ENCODE data around the gene ARHGEF12.

The ARHGEF12 gene

GRCh38 chr11:120395778-120396177 is 59.6 kb downstream of the ARHGEF12 start:
- H3K27me3 Mint-ChIP-seq, result peaks cover 30% of the 10 kb centered on the region
- H3K4me3 Mint-ChIP-seq, result no peak overlapping the region
- H3K36me3 Mint-ChIP-seq (ENCODE audit: low read depth), result no peaks in the 10 kb centered on the region
- H3K27ac Mint-ChIP-seq, result no peak overlapping the region
- peaks cover 7% of the 10 kb centered on the region for H3K4me1 Mint-ChIP-seq (ENCODE audit: low read depth)
- no peaks in the 10 kb centered on the region for H3K9me3 Mint-ChIP-seq
- no peak for DNase-seq

- Mint-ChIP-seq H3K36me3 (ENCODE audit: low read depth) (no peaks in the 10 kb centered on the region), H3K27me3 (peaks cover 19% of the 10 kb centered on the region), H3K27ac (no peak overlapping the region), H3K4me1 (ENCODE audit: low read depth) (peaks cover 8% of the 10 kb centered on the region), H3K4me3 (no peak overlapping the region), H3K9me3 (no peaks in the 10 kb centered on the region)
- DNase-seq, result no peak
Measured at GRCh38 chr11:120398132-120398531, 61.9 kb downstream of the ARHGEF12 start.

- Mint-ChIP-seq H3K27ac (no peak overlapping the region), H3K9me3 (no peaks in the 10 kb centered on the region), H3K4me3 (no peak overlapping the region), H3K36me3 (ENCODE audit: low read depth) (no peaks in the 10 kb centered on the region), H3K4me1 (ENCODE audit: low read depth) (peaks cover 8% of the 10 kb centered on the region), H3K27me3 (peaks cover 19% of the 10 kb centered on the region)
- no peak for DNase-seq
Measured at GRCh38 chr11:120399307-120399706, 63.1 kb downstream of the ARHGEF12 start.

GRCh38 chr11:120400564-120401364 is 64.6 kb downstream of the ARHGEF12 start:
- Mint-ChIP-seq H3K27ac (no peak overlapping the region), H3K27me3 (peaks cover 14% of the 10 kb centered on the region), H3K9me3 (no peaks in the 10 kb centered on the region), H3K4me3 (no peak overlapping the region), H3K36me3 (ENCODE audit: low read depth) (no peaks in the 10 kb centered on the region), H3K4me1 (ENCODE audit: low read depth) (peaks cover 8% of the 10 kb centered on the region)
- DNase-seq, result no peak

- DNase-seq, result no peak
- H3K4me3 Mint-ChIP-seq, result no peak overlapping the region
- H3K4me1 Mint-ChIP-seq (ENCODE audit: low read depth), result peaks cover 8% of the 10 kb centered on the region
- no peaks in the 10 kb centered on the region for H3K9me3 Mint-ChIP-seq
- no peak overlapping the region for H3K27ac Mint-ChIP-seq
- H3K27me3 Mint-ChIP-seq, result peaks cover 14% of the 10 kb centered on the region
- H3K36me3 Mint-ChIP-seq (ENCODE audit: low read depth), result no peaks in the 10 kb centered on the region
Measured at GRCh38 chr11:120401506-120401905, 65.3 kb downstream of the ARHGEF12 start.

GRCh38 chr11:120403966-120404365 is 67.8 kb downstream of the ARHGEF12 start:
- Mint-ChIP-seq H3K9me3 (no peaks in the 10 kb centered on the region), H3K36me3 (ENCODE audit: low read depth) (no peaks in the 10 kb centered on the region), H3K27ac (no peak overlapping the region), H3K4me3 (no peak overlapping the region), H3K4me1 (ENCODE audit: low read depth) (peaks cover 8% of the 10 kb centered on the region), H3K27me3 (peaks cover 8% of the 10 kb centered on the region)
- no peak for DNase-seq

GRCh38 chr11:120404495-120404894 is 68.3 kb downstream of the ARHGEF12 start:
- Mint-ChIP-seq H3K27ac (no peak overlapping the region), H3K36me3 (ENCODE audit: low read depth) (no peaks in the 10 kb centered on the region), H3K27me3 (peaks cover 5% of the 10 kb centered on the region), H3K4me3 (no peak overlapping the region), H3K4me1 (ENCODE audit: low read depth) (peaks cover 4% of the 10 kb centered on the region), H3K9me3 (no peaks in the 10 kb centered on the region)
- DNase-seq, result no peak

GRCh38 chr11:120409655-120410054 is 73.4 kb downstream of the ARHGEF12 start:
- Mint-ChIP-seq H3K27ac (no peak overlapping the region), H3K9me3 (no peaks in the 10 kb centered on the region), H3K27me3 (no peaks in the 10 kb centered on the region), H3K4me3 (no peak overlapping the region), H3K36me3 (ENCODE audit: low read depth) (no peaks in the 10 kb centered on the region), H3K4me1 (ENCODE audit: low read depth) (no peaks in the 10 kb centered on the region)
- no peak for DNase-seq

GRCh38 chr11:120410622-120411380 is 74.6 kb downstream of the ARHGEF12 start:
- no peak for DNase-seq
- no peaks in the 10 kb centered on the region for H3K27me3 Mint-ChIP-seq
- no peaks in the 10 kb centered on the region for H3K36me3 Mint-ChIP-seq (ENCODE audit: low read depth)
- H3K27ac Mint-ChIP-seq, result no peak overlapping the region
- no peak overlapping the region for H3K4me3 Mint-ChIP-seq
- H3K9me3 Mint-ChIP-seq, result no peaks in the 10 kb centered on the region
- H3K4me1 Mint-ChIP-seq (ENCODE audit: low read depth), result no peaks in the 10 kb centered on the region

GRCh38 chr11:120413480-120413879 is 77.3 kb downstream of the ARHGEF12 start:
- no peak for DNase-seq
- Mint-ChIP-seq H3K4me1 (ENCODE audit: low read depth) (no peaks in the 10 kb centered on the region), H3K27ac (no peak overlapping the region), H3K9me3 (no peaks in the 10 kb centered on the region), H3K27me3 (no peaks in the 10 kb centered on the region), H3K36me3 (ENCODE audit: low read depth) (no peaks in the 10 kb centered on the region), H3K4me3 (no peak overlapping the region)

GRCh38 chr11:120420572-120420971 is 84.4 kb downstream of the ARHGEF12 start:
- Mint-ChIP-seq H3K9me3 (no peaks in the 10 kb centered on the region), H3K27me3 (no peaks in the 10 kb centered on the region), H3K4me3 (no peak overlapping the region), H3K27ac (no peak overlapping the region), H3K36me3 (ENCODE audit: low read depth) (peaks cover 8% of the 10 kb centered on the region), H3K4me1 (ENCODE audit: low read depth) (peaks cover 13% of the 10 kb centered on the region)
- DNase-seq, result no peak

- no peaks in the 10 kb centered on the region for H3K27me3 Mint-ChIP-seq
- H3K27ac Mint-ChIP-seq, result no peak overlapping the region
- H3K4me1 Mint-ChIP-seq (ENCODE audit: low read depth), result peaks cover 13% of the 10 kb centered on the region
- H3K4me3 Mint-ChIP-seq, result no peak overlapping the region
- DNase-seq, result no peak
- H3K36me3 Mint-ChIP-seq (ENCODE audit: low read depth), result peaks cover 11% of the 10 kb centered on the region
- no peaks in the 10 kb centered on the region for H3K9me3 Mint-ChIP-seq
Measured at GRCh38 chr11:120424185-120424969, 88.2 kb downstream of the ARHGEF12 start.

- no peaks in the 10 kb centered on the region for H3K27me3 Mint-ChIP-seq
- H3K9me3 Mint-ChIP-seq, result no peaks in the 10 kb centered on the region
- DNase-seq, result no peak
- H3K4me3 Mint-ChIP-seq, result no peak overlapping the region
- peaks cover 13% of the 10 kb centered on the region for H3K4me1 Mint-ChIP-seq (ENCODE audit: low read depth)
- H3K27ac Mint-ChIP-seq, result no peak overlapping the region
- H3K36me3 Mint-ChIP-seq (ENCODE audit: low read depth), result peaks cover 11% of the 10 kb centered on the region
Measured at GRCh38 chr11:120424970-120425332, 88.7 kb downstream of the ARHGEF12 start.

- Mint-ChIP-seq H3K4me3 (no peak overlapping the region), H3K27me3 (no peaks in the 10 kb centered on the region), H3K36me3 (ENCODE audit: low read depth) (peaks cover 11% of the 10 kb centered on the region), H3K27ac (no peak overlapping the region), H3K9me3 (no peaks in the 10 kb centered on the region), H3K4me1 (ENCODE audit: low read depth) (peaks cover 13% of the 10 kb centered on the region)
- no peak for DNase-seq
Measured at GRCh38 chr11:120425527-120425926, 89.3 kb downstream of the ARHGEF12 start.

Data from activated T-cell treated with anti-CD3 and anti-CD28 coated beads, Interleukin-2, amount 50 U/mL, for 24 hours (primary cell).